Measurements from ENCODE around the gene MAP3K5.

- no peak for TF ChIP-seq CTCF (conservative IDR thresholded peaks at IDR 0.05 in 1 of 2, IDR thresholded peaks at IDR 0.05 in 1 of 2; ENCODE audit: low read depth in 1 of 2, low read length in 2 of 2)
- TF ChIP-seq EZH2 (IDR thresholded peaks at IDR 0.05; ENCODE audit: low read length, missing control alignments), result no peak
Observed at GRCh38 chr6:136552054-136552453, 240.2 kb downstream of the MAP3K5 start.
